Prostate gland (tissue), 2 donors: Measurements from ENCODE around the gene GRIK5.
"Not testable (repeated sequence)": the region's sequence is repeated elsewhere in the genome, so short reads cannot be mapped to it uniquely, and the experiment has no call there.

Experiments
- CTCF ChIP-seq, 4 experiments: fragments of 200-600 bp in 2 of 4; fragments of 450-650 bp in 2 of 4; sonication (generic) in 2 of 4; IDR thresholded peaks; 1 replicate in 3 of 4; 2 replicates in 1 of 4; pipeline ENCODE4 v1.5.1; 2016 to 2019; ENCODE audit warnings: antibody characterized with exemption in 4 of 4, mild to moderate bottlenecking in 2 of 4, moderate library complexity in 2 of 4
- POLR2A ChIP-seq: fragments of 450-650 bp; IDR thresholded peaks from one replicate; pipeline ENCODE4 v1.6.1; 2016; ENCODE audit warnings: antibody characterized with exemption, mild to moderate bottlenecking

- not testable (repeated sequence) for TF ChIP-seq POLR2A; CTCF (IDR thresholded peaks at IDR 0.05)
Measured at GRCh38 chr19:41991925-41992569, 78.0 kb downstream of the GRIK5 start.
